PC-3 (cell line): ENCODE results near the gene RABGGTA.

Experiments
- CTCF ChIP-seq: fragments of 300-600 bp; sonication (generic); conservative IDR thresholded peaks from 2 replicates; pipeline ENCODE4 v1.5.1; 2017; ENCODE audit warnings: antibody characterized with exemption, low read depth, mild to moderate bottlenecking, low read length
- EZH2phosphoT487 ChIP-seq: fragments of 300-600 bp; sonication (generic); IDR thresholded peaks from 2 replicates; pipeline ENCODE4 v1.6.1; 2018; ENCODE audit warnings: mild to moderate bottlenecking, antibody characterized with exemption, low read length, borderline replicate concordance

DNA sequence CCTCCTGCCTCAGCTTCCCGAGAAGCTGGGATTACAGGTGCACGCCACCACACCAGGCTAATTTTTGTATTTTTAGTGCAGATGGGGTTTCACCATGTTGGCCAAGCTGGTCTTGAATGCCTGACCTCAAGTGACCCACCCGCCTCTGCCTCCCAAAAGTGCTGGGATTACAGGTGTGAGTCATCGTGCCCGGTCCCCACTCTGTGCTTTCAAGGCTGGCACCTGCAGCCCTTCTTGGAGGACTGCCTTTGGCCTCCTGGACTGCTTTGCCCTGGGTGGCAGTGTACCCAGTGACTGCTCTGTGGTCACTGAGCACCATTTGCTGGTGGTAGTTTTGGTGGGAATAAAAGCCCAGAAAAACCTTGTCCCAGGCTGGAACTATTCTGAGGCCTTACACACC is 15.6 kb upstream of the RABGGTA start:
- TF ChIP-seq CTCF (no peak), EZH2phosphoT487 (no peak)
